OCI-M1 (cell line): ENCODE results near the gene FUT2.

ENCODE experiments used
- DNase-seq: peaks from one replicate; lab custom pipeline; 2025; lab: John Stamatoyannopoulos, UW

Gene FUT2

DNA sequence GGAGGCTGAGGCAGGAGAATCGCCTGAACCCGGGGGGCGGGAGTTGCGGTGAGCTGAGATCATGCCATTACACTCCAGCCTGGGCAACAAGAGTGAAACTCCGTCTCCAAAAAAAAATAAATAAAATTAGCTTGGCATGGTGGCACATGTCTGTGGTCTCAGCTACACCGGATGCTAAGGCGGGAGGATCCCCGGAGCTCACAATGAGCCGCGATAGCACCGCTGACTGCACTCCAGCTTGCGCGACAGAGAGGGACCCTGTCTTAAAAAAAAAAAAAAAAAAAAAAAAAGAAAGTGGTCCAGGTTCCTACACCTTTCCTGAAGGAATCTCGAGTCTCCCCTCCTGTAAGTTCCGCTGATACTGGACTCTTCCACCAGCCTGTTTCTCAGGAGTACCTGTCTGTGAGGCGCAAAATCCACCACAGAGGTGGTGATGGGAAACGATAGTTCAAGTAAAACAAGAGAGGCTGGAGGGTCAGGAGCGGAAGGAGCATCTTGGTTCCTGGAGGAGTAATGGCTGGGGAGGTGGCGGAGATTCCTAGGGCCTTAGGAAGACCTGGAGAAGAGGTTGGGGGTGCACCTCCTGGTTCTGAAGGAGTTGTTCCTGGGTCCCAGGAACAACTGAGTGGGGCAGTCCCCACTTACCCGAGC lies 56.2 kb downstream of the FUT2 start:
- no peak for DNase-seq

DNA sequence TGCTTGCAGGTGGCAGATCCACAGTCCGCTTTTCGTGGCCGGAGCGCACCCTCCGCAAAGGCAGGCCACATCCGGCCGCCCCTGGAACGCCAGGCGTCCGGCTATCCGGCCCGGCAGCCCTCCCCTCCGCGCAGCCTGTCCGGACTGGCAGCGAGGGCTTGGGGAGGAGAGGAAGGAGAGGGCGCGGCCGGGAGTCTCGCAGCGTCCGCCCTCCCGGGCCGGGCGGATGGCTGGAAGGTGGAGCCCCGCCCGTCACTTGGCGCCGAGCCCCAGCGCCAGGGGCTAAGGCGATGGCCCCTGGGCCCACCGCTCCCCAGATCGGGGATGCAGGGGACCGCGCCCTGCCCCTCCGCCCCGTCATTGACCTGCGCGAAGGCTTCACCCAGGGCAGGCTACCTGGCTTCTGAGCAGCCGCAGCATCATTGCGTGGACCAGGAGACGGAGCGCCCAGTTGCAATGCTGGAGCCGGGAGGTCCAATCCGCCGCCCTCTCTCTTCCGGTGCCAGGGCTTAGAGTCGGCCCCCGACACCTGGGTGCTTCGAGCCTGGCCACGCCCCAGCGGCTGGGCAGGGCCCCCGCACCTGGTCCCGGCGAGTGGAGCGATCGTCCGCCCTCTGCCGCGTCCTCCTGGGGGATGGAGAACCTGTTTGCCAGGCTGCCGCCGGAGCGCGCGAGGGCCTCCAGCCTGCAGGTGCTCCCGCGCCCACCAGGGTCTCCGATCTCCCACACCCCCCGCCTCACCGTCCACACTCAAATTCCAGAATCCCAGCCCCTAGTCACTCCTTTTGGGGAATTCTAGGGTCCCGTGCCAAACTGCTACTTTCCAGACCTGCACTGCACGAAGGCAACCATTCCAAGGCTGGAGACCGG lies 57.0 kb downstream of the FUT2 start, which contains the start of gene FUT1:
Gene FUT1, minus strand, starts transcription at position 146 of the 870 bp plus-strand sequence. CDS start 1,360 bp downstream, outside the sequence.
- no peak for DNase-seq

GRCh38 chr19:48755084-48755641 lies 59.4 kb downstream of the FUT2 start, which contains the start of gene FGF21:
Gene FGF21, plus strand, starts transcription at chr19:48755524. Its CDS starts 713 bp downstream, at chr19:48756237.
- peak; percentile 31 for DNase-seq
